Erythroblast (primary cell): ENCODE data around the gene MYOM3.

Experiments used
- GATA1 ChIP-seq: IDR thresholded peaks from 2 replicates; pipeline ENCODE4 v1.6.1; 2011; ENCODE audit warnings: low read depth, mild to moderate bottlenecking, control low read depth, low read length, moderate library complexity
- POLR2A ChIP-seq: IDR thresholded peaks from 2 replicates; pipeline ENCODE4 v1.6.1; 2011; ENCODE audit warnings: mild to moderate bottlenecking, low read length

DNA sequence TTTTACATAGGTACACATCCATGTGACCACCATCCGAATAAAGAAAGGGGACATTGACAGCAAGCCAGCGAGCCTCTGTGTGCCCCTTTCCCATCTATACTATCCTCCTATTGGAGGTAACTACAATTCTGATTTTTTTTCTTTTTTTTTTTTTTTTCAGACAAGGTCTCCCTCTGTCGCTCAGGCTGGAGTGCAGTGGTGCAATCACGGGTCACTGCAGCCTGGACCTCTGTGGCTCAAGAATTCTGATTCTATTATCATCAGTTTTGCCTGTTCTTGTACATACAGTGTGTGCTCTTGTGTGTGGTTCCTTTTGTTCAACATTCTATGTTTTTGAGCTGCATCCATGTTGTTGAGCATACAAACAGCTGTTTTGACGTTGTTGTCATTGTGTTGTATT is 75.8 kb downstream of the MYOM3 start:
- TF ChIP-seq POLR2A (no peak), GATA1 (no peak)
